ENCODE measurements around the gene KITLG. TPM values are rescaled to one million over a fixed set of nuclear protein-coding genes. Genes with fewer than 3 reads are reported as not detected.

The KITLG gene
- total RNA-seq, 2 experiments from 2014 or later = not detected

DNA sequence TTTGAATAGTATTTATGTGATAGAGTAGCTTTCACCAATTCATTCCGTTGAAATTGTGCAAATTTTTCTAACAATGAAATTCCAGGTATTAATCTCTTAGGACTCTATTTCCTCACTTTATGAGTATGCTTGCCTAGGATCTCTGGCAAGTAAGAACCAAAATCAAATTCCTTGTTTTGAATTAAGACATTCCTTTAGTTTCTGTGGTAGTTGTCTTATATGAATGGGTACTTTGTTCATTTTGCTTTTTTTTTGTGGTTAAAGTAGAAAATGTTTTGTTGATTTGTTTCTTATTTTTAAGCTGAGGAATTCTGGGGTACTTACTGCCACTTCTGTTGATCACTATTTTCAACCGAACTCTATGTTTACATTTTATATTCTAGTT, 59.8 kb downstream of the KITLG start:
- H3K79me2 ChIP-seq (ENCODE audit: insufficient read depth, low read depth, low read length) = no peaks in the 10 kb centered on the region
- CTCF ChIA-PET (ENCODE audit: unreplicated experiment) = no interaction called here
- POLR2A ChIA-PET = no interaction called here

DNA sequence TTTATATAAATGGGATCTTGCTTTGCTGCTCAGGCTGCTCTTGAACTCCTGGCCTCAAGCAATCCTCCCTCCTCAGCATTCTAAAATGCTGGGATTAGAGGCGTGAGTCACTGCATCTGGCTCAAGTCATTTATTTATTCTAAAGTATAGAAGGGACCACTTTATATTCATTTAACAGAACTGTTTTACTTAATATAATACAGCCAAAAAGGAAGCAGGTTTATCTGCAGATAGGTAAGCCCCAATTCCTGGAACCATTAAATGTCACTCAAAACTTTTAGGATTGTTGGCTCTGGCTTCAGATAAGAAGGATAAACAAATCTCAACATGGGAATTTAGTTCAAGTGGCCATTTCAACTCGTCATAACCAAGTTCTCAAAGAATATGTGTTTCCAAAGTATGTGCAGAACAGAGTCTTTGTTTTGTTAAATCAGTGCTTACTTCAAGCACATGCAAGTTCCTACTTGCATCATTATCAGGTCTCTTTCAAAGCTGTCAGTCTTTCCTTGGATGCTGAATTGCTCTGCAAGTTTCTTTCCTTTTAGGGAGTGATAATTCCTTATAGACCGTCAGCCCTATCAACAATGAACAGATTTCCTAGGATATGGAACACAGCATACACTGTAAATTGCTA, 60.4 kb downstream of the KITLG start:
- intact Hi-C loops (cut with micrococcal nuclease; ENCODE audit: unreplicated experiment) = no loop called here

More for the DNA sequence above, 59.8 kb downstream of the KITLG start:
- Histone ChIP-seq H4K20me1 (ENCODE audit: insufficient read depth, low read length) (no peaks in the 10 kb centered on the region), H3K4me2 (ENCODE audit: low read length) (no peak overlapping the region), H3K4me1 (ENCODE audit: insufficient read depth, low read length, poor library complexity, severe bottlenecking) (no peaks in the 10 kb centered on the region), H3K9me3 (ENCODE audit: low read length) (no peaks in the 10 kb centered on the region), H3K4me3 (ENCODE audit: low read depth, low read length, poor library complexity, severe bottlenecking) (no peak overlapping the region), H3K36me3 (ENCODE audit: insufficient read depth, low read length) (no peaks in the 10 kb centered on the region), H3K9me2 (ENCODE audit: insufficient read depth, low read length) (no peaks in the 10 kb centered on the region), H3K27ac (ENCODE audit: low read depth, low read length, poor library complexity, severe bottlenecking) (no peak overlapping the region), H2AFZ (ENCODE audit: low read length) (no peak overlapping the region)
- intact Hi-C loops (cut with micrococcal nuclease; ENCODE audit: unreplicated experiment) = no loop called here
- DNase-seq (ENCODE audit: low spot score) = no peak
- no TSS peak for BruUV-seq (replicated peaks)
- TF ChIP-seq, protein P1, sequence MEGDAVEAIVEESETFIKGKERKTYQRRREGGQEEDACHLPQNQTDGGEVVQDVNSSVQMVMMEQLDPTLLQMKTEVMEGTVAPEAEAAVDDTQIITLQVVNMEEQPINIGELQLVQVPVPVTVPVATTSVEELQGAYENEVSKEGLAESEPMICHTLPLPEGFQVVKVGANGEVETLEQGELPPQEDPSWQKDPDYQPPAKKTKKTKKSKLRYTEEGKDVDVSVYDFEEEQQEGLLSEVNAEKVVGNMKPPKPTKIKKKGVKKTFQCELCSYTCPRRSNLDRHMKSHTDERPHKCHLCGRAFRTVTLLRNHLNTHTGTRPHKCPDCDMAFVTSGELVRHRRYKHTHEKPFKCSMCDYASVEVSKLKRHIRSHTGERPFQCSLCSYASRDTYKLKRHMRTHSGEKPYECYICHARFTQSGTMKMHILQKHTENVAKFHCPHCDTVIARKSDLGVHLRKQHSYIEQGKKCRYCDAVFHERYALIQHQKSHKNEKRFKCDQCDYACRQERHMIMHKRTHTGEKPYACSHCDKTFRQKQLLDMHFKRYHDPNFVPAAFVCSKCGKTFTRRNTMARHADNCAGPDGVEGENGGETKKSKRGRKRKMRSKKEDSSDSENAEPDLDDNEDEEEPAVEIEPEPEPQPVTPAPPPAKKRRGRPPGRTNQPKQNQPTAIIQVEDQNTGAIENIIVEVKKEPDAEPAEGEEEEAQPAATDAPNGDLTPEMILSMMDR (conservative IDR thresholded peaks at IDR 0.05; ENCODE audit: low read length) = no peak
- no peak for TF ChIP-seq EZH2phosphoT487 (IDR thresholded peaks at IDR 0.05; ENCODE audit: borderline replicate concordance, low read depth, low read length)

DNA sequence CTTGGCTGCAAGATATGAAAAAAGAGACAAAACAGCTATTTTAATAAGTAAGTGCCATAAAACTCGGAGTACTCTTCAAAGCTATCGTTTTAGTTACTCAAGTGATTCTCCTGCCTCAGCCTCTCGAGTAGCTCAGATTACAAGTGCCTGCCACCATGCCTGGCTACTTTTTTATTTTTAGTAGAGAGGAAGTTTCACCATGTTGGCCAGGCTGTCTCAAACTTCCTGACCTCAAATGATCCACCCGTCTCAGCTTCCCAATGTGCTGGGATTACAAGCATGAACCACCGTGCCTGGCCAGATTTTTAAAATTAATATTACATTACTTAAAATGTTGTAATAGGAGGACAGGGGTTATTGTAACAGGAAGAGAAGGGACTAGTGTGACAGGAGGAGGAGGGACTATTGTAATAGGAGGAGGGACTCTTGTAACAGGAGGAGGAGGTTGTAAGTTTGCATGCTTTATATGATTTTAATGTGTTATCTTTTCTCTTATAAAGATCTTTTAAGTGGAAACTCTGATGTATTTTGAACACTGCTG, 61.3 kb downstream of the KITLG start:
- Histone ChIP-seq H2AFZ (ENCODE audit: low read length) (no peak overlapping the region), H3K9me2 (ENCODE audit: insufficient read depth, low read length) (no peaks in the 10 kb centered on the region), H3K27ac (ENCODE audit: low read depth, low read length, poor library complexity, severe bottlenecking) (no peak overlapping the region), H3K4me3 (ENCODE audit: low read depth, low read length, poor library complexity, severe bottlenecking) (no peak overlapping the region), H3K79me2 (ENCODE audit: insufficient read depth, low read depth, low read length) (no peaks in the 10 kb centered on the region), H3K4me1 (ENCODE audit: insufficient read depth, low read length, poor library complexity, severe bottlenecking) (no peaks in the 10 kb centered on the region), H4K20me1 (ENCODE audit: insufficient read depth, low read length) (no peaks in the 10 kb centered on the region), H3K9me3 (ENCODE audit: low read length) (no peaks in the 10 kb centered on the region), H3K4me2 (ENCODE audit: low read length) (no peak overlapping the region), H3K36me3 (ENCODE audit: insufficient read depth, low read length) (no peaks in the 10 kb centered on the region)
- ChIA-PET CTCF (ENCODE audit: unreplicated experiment) (no interaction called here), POLR2A (no interaction called here)
- DNase-seq (ENCODE audit: low spot score) = no peak
- no TSS peak for BruUV-seq (replicated peaks)
- TF ChIP-seq EZH2phosphoT487 (IDR thresholded peaks at IDR 0.05; ENCODE audit: borderline replicate concordance, low read depth, low read length) = no peak
- TF ChIP-seq, protein P1 (conservative IDR thresholded peaks at IDR 0.05; ENCODE audit: low read length) = no peak
- intact Hi-C loops (cut with micrococcal nuclease; ENCODE audit: unreplicated experiment) = no loop called here

More for the DNA sequence above, 60.4 kb downstream of the KITLG start:
- Histone ChIP-seq H3K36me3 (ENCODE audit: insufficient read depth, low read length) (no peaks in the 10 kb centered on the region), H3K27ac (ENCODE audit: low read depth, low read length, poor library complexity, severe bottlenecking) (no peak overlapping the region), H3K9me2 (ENCODE audit: insufficient read depth, low read length) (no peaks in the 10 kb centered on the region), H3K4me1 (ENCODE audit: insufficient read depth, low read length, poor library complexity, severe bottlenecking) (no peaks in the 10 kb centered on the region), H3K9me3 (ENCODE audit: low read length) (no peaks in the 10 kb centered on the region), H3K79me2 (ENCODE audit: insufficient read depth, low read depth, low read length) (no peaks in the 10 kb centered on the region), H2AFZ (ENCODE audit: low read length) (no peak overlapping the region), H3K4me3 (ENCODE audit: low read depth, low read length, poor library complexity, severe bottlenecking) (no peak overlapping the region), H3K4me2 (ENCODE audit: low read length) (no peak overlapping the region), H4K20me1 (ENCODE audit: insufficient read depth, low read length) (no peaks in the 10 kb centered on the region)
- no TSS peak for BruUV-seq (replicated peaks)
- POLR2A ChIA-PET = no interaction called here
- TF ChIP-seq, protein P1 (conservative IDR thresholded peaks at IDR 0.05; ENCODE audit: low read length) = no peak
- no peak for TF ChIP-seq EZH2phosphoT487 (IDR thresholded peaks at IDR 0.05; ENCODE audit: borderline replicate concordance, low read depth, low read length)
- DNase-seq (ENCODE audit: low spot score) = no peak
- CTCF ChIA-PET (ENCODE audit: unreplicated experiment) = no interaction called here

Data from OCI-LY7 (cell line).